ENCODE measurements around the gene SMPD4.
"Not testable (repeated sequence)": the region's sequence is repeated elsewhere in the genome, so short reads cannot be mapped to it uniquely, and the experiment has no call there.

The SMPD4 gene

DNA sequence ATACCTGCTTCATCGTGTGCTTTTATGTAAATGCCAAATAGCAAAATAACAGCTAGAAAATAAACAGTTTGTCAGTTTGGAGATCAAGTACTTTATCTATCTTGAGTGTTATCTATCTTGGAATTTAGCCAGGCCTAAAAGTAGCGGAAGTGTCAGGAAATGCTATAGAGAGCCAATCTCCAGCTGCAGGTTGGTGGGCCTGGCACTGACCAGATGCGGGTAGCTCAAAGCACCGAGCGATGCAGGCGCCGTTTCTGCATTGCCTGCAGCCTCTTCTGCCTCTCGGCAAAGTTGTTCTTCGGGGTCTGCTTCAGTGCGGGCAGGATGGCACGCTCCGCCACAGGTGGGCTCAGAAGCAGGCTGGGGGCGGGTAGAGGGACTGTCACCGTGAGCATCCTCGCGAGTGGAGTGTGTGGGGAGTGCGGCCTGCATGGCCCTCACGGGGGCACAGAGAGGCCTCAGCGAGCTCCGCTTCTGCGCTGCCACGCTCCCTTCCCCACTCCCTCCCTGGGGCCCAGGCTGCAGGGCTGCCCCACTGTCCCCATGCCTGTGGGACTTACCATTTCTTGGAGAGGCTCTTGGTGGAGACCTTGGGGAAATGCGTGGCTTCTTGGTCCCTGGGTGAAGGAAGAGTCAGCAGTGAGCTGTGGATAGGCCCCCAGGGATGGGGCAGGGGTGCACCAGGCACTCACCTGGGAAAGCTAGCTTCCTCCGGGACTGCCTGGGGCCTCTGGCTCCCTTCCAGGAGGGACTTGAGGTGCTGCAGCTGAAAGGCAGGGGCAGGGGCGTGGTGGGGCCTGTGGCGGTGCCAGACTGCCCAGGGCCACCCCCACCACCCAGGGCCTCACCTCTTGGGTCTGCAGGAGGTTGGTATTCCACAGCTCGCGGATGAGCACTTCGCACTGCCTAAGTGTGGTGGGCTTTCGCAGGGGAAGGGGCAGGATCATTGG is 41.8 kb downstream of the SMPD4 start:
- not testable (repeated sequence) for DNase-seq

DNA sequence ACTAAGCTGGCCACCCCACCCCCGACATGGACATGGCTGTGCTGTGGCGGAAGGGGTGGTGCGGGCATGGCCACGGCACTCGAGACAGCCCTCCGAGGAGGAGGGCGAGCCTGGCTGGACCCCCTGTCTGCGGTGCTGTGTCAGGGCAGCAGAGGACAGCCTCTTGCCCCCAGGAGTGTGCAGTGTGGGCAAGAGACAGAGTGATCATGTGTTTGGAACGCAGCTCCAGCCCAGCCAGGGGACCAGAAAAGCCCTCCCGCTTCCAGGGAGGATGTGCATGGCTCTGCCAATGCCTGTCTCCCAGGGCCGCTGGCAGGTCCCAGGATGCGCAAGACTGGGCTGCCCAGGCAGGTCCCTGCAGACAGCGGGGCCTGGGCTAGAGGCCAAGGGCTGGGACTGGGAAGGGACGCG is 42.6 kb downstream of the SMPD4 start:
- DNase-seq: not testable (repeated sequence)

DNA sequence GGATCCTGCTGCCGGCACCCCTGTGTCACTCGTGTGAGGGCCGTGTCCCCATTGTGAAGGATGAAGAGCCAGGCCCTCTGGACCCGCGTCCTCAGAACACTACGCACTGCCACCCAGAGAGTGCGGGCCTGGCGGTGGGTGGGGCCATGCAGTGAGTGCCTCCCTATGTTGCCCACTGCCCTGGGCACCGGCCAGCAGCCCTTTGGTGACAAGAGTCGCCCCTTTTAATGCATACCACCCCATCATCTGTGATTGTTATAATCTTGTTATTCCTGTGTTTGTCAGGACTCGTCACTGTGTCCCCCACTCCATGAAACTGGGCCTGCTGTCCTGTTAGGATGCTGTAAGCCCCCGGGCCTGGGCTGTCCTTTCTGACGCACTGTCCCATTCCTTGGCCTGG is 43.1 kb downstream of the SMPD4 start:
- not testable (repeated sequence) for DNase-seq

DNA sequence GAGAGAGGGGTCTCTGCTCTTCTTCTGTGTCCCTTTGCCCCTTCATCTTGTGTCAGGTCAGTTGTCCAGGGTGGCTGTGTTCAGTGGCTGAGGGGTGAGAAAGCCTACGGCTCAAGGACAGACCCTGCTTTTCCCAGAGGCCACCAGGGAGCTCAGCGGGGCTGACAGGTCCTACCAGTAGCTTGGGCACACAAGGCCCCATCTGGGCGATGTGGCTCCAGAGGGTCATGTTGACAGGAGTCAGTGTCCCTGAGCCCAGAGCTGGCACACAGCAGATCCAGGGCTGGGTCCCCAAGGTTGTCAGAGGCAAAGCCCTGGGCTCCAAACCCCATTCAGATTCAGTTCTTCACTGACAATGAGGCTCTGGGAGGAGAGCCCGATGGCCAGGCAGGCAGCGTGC is 44.3 kb downstream of the SMPD4 start:
- DNase-seq: not testable (repeated sequence)

DNA sequence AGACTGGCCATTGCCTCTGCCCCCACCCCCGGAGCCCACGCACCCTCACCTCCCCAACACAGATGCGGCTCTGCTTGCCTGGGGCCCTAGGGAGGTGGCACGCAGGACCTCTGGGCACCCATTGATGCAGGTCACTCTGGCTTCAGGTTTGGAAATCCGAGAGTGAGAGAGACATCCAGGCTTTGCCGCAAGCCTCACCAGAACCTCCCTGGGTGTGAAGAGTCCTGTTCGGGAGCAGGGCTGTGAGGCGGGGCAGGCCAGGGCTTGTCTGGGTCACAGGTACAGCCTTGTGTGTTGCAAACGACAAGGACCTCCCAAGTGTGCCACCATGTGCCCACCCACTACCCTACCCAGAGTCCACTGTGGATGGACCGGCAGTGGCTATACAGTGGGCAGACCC is 44.9 kb downstream of the SMPD4 start:
- DNase-seq: not testable (repeated sequence)

DNA sequence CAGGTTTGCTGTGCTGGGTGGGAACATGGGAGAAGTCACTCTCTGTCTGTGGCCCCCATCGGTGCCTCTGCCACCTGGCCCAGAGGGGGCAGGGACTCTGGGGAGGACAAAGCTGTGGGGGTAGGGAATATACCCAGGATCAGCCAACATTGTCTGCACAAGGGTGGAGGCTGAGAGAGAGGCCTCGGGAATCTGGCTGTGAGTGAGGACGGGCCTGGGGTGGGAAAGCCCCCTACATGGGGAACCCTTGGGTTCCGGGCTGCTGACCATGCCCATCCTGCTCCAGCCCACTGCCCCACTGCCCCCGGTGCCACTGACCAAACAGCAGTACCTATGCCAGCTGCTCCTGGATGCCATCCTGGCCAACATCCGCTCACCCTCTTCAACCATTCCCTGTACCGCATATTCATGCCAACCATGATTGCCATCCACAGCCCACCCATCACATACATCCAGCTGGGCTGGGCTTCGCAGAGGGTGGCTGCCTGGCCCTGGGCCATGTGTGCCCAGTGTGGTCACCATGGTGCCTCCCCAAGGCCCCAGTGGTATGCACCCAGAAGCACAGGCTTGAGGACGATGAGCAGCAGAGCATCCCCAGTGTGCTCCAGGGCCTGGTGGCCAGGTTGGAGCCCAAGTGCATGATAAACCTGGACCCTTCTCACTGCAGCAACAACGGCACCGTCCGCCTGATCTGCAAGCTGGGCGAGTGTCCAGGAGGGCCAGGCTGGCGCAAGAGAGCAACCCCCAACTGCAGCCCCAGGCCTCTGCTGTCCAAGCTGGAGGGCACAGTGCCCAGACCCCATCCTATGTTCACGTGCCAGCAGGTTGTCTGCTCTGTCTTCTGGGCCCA is 45.5 kb downstream of the SMPD4 start:
- DNase-seq: no peak

DNA sequence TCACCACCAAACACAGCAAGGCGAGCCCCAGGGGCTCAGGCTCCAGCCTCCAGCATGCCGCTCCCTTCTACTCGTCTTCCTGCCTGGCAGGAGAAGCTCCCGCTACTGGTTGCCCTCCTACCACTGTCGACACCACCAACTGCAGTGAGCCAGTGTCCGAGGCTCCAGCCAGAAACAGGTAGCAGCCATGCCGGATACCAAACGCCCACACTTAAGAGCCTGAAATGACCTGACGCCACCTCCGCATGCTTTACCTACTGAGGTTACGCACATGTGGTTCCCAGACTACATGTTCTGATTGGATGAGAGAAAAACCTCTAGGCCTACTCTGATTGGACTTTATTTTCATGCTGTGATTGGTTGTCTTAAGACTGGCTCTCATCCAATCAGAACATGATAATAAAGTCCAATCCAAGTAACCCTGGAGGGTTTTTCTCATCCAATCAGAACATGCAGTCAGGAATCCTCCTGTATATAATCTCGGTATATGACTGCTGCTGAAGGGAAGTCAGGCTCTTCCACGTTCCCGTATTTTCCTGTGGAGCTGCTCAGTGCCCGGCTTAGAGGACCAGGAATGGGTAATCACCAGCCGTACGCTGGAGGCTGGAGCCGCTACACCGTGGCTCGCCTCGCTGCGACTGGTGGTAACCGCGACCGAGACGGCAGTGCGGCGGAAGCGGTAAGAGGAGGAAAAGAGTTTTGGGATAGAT is 52.1 kb downstream of the SMPD4 start, which contains the start of gene POTEF:
Gene POTEF (minus strand): TSS at position 103 of the 710 bp plus-strand sequence. CDS start 8,707 bp downstream, outside the sequence.
- not testable (repeated sequence) for DNase-seq

DNA sequence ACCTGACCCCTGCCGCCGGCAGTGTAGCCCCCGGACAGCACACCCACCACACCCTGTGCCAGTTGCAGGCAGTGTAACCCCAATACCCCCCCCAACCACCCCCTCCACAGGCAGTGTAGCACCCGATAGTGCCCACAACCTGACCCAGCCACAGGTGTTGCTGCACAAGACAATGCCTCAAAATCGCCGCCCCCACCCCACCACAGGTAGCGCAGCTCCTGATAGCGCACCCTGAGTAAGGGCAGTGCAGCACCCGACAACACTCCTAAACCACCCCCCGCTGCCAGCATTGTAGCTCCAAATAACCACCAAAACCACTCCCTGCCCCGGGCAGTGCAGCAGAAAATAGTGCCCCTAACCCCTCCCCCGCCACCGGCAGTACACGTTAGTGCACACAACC is 52.9 kb downstream of the SMPD4 start:
- not testable (repeated sequence) for DNase-seq

DNA sequence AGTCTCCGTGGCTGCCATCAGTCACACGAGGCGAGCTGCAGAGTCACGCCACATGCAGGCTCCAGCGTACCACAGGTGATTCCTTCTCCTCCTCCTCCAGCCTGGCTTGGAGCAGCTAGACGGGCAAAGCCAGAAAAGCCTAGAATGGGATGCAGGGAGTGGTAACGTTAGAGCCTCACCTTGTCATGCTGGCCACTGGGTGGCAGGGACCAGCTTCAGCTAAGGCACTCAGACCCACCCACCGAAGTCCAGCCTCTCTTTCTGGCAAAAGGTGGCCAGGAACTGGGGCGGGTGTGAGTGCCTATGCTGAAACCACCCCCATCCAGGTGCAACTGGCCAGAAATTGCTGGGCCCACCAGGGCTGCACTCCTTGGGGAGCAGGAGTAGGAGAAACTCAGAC is 53.7 kb downstream of the SMPD4 start:
- DNase-seq: not testable (repeated sequence)

DNA sequence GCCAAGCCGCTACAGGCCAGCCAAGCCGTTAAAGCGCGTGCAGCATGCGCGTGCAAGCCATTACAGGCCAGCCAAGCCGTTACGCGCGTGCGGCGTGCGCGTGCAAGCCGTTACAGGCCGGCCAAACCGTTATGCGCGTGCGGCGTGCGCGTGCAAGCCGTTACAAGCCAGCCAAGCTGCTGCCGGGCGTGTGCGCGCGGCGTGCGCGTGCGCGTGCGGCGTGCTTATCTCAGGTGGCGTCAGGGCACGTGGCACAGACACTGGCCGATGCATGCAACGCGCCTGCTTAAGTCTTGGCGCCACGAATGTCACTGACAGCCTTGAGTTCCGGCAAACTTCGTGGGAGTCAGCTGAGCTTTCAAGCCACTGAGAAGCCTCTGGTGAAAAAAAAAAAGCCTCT is 60.5 kb downstream of the SMPD4 start:
- not testable (repeated sequence) for DNase-seq

DNA sequence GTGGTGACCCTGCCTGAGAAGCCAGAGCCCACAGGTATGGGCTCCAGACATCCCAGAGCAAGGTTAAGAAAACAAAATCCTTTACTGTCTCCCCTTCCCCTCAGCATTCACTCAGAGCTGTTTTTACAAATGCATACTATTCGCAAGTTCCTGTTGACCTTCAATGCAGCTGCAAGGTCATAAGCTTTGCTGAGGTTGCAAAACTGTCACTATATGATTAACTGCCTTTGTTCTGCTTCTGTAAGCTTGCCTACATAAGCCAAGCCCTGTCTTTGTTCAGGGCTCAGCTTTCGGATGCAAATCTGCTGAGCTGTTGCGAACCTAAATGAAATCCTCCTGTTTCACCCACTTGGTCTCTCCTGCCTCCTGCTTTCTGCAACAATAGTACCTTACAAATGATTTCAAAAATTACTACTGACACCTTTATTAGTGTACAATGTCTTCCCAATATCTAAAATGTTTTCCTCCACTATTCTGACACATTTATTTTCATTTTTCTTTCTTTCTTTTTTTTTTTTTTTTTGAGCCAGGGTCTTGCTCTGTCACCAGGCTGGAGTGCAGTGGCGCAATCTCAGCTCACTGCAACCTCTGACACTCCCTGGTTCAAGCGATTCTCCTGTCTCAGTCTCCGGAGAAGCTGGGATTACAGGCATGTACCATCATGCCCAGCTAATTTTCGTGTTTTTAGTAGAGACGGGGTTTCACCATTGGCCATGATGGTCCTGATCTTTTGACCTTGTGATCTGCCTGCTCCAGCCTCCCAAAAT is 78.6 kb downstream of the SMPD4 start:
- not testable (repeated sequence) for DNase-seq
